Measurements from ENCODE around the gene SIX2.
"Not testable (repeated sequence)": the region's sequence is repeated elsewhere in the genome, so short reads cannot be mapped to it uniquely, and the experiment has no call there.

SIX2 gene

DNA sequence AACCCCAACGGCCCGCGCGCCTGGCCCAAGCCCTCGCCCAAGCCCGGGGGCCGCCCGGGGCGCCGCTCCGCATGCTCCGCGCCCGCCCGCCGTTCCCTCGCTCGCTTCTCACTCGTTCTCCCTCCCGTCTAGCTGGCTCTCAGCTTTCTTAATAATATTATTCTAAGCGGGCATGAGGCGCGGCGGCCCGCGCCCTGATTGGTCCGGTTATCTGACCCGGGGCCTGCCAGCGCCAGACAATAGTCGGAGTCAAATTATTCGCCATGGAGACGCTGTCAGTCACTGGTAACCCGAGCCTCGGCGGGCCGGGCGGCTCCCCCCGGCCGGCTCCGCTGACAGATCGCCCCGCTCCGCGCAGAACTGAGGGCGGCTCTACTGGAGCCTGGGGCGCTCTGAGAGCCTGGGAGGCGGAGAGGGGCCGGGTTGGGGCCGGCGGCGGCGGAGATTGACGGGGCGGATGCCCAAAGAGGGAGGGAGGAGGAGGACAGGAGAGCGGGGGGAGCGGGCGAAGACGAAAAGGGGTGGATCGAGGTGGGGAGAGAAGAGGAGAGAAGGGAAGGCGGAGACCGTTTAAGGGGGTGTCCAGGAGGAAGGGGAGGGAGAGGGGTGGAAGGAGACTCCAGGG lies at the start of gene SIX2:
TSS of gene SIX2 (minus strand) at position 150 of the 625 bp plus-strand sequence. CDS start 342 bp downstream, outside the sequence.
- DNase-seq (ENCODE audit: low read depth) = no peak

DNA sequence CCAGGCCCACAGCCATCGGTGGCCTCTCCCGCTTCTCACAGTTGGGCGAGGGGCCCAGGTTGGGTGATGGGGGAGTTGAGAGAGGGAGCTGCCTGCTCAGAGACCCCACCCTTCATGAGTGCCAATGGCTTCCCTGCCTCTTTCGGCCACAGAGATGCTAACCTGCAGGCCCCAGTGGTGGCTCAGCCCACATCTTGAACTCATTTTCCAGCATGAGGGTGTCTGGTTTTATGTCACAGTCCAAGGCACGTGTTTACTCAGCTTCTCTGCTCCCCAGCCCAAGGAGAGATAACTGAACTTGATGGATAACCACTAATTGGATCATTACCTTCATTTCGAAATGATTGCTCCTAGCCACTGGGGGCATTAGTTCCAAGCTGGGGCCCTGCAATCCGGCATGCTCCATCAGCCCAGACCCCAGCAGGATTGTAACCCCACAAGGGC lies 45.9 kb upstream of the SIX2 start:
- DNase-seq (ENCODE audit: low read depth) = no peak

DNA sequence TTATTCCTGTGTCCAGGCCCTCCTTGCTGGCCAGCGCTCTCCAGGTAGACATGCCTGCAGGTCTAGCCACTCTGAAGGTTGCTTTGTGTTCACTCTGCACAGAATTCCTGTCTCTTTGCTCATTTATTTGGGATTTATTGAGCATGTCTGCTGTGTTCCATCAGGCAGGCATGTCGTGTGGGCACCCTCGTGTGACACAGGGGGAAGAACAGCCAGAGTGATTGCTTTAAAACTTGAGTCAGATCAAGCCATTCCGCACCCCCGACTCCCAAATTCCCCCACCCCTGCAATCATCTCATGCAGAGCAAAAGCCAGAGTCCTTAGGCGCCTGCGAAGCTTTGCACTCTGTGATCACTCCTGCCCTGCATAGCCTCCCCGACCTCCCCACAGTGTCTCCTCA lies 44.7 kb upstream of the SIX2 start:
- no peak for DNase-seq (ENCODE audit: low read depth)

DNA sequence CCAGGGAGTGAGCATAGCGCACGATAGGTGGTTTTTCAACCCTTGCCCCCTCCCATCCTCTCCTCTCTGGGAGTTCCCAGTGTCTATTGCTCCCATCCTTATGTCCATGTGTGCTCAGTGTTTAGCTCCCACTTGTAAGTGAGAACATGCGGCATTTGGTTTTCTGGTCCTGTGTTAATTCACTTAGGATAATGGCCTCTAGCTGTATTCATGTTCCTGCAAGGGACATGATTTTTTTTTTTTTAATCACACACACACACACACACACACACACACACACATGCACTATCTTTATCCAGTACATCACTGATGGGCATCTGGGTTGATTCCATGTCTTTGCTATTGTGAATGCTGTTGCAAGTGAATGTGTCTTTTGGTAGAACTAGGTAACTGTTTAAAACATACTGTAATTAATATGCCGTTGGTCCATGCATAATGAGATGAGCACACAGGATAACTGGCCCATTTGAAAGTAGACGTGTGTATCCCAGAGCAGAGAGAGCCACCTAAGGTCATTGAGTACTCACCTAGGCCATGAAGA lies 43.2 kb upstream of the SIX2 start:
- DNase-seq (ENCODE audit: low read depth) = no peak

DNA sequence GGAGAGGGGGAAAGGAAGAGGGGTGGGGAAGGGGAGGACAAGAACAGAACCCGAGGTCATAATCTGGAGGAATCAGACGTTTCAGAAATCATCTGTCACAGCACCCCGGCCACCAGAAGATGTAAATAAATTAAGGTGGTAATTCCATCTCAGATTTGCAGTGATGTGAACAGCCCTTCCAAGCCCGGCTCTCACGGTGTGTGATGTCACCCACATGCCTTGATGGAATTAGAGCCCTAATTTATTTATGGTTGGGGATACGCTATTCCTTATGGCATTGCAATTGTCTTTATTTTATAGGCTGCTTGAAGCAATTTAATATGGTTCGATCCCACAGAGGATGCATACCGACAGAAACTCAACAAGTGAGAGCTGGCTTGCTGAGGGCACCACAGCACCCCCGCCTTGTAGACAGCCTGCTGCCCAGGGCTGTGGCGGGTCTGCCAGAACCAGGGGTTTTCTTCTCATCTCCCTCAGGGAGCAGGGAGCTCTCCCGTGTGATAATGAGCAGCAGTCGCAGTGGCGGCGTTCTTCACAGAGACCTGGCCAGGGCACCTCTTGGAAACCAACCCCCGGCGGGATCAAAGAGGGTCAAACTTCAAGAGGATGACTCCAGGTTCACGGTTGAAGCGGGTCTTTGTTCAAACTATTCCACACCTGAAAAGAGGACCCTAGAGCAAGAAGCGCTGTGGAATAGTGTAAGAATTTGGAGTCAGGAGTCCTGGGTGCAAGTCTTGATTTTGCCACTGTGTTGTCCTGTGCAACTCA lies 40.5 kb upstream of the SIX2 start:
- DNase-seq (ENCODE audit: low read depth) = no peak

DNA sequence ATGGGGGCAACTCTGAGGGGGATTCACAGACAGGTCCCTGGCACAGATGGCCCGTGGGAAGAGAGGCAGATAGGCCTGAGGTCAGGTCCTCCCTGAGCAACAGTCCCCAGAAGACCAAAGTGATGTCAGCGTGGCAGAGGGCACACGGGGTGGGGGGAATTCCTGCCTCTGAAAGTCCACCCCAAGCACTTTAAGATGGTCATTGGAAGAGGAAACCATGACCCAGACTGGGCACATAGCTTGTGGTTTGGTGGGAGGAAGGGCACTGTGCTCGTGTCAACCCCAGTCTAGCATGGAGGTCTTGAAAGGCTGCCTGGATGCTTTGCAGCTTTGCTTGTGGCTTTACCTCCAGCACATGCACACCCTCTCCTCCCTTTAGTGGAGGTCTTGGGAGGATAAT lies 38.0 kb upstream of the SIX2 start:
- no peak for DNase-seq (ENCODE audit: low read depth)

DNA sequence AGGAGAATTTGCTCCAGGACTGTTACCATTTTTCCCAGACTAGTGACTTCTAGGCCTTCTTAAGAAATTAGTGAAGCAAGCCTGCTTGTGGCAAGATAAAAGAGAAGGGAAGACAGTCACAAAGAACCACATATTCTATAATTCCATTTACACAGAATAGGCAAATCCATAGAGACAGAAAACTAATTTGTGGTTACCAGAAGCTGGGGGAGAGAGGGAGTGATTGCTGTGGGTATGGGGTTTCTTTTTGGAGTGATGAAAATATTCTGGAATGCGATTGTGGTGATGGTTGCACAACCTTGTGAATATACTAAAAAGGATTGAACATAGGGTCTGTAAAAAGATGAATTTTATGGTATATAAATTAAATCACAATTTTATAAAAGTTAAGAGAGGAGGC lies 37.5 kb upstream of the SIX2 start:
- no peak for DNase-seq (ENCODE audit: low read depth)

DNA sequence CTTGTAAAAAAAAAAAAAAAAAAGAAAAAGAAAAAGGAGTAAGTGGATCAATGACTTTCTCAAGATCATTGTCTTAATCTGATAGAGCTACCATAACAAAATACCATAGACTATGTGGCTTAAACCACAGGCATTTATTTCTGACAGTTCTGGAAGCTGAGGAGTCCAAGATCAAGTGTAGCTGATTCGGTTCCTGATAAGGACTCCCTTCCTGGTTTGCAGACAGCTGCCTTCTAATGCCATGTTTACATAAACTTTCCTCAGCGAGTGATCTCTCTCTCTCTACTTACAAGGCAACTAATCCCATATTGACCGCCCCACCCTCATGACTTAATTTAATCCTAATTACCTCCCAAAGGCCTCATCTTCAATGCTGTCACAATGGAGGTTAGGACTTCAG lies 36.5 kb upstream of the SIX2 start:
- DNase-seq (ENCODE audit: low read depth) = no peak

DNA sequence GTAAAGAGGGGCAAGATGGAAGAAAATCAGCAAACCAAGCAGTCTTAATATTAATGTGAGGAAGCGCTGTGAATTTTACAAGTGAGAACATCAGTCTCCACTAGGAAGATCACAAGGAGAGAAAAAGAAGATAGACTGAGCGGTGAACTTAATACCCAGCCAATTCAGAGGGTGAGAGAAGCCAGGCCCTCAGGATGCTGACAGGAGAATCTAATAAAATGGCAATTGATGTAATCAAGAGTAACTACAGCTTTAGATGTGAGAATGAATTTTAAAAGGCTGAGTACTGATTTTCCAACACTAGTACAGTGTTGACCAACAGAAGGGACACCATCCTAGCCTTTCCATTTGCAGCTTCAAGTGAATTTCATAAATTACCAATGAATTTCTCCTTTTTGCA lies 35.7 kb upstream of the SIX2 start:
- no peak for DNase-seq (ENCODE audit: low read depth)

DNA sequence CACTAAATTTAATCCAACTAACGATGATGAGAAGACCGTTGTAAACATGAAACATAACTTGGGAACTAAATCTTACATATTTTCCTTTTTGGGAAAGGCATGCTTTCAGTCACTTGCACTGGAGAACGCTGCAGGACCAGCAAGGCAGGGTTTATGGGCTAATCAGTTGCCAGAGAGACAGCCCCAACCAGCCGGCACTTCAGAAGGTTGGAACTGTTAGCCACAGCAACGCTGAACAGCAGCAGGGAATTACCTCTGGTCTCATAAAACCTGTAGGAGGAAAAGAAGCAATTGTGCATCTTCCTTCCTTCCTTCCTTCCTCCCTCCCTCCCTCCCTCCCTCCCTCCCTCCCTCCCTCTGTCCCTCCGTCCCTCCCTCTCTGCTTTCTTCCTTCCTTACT lies 33.9 kb upstream of the SIX2 start:
- no peak for DNase-seq (ENCODE audit: low read depth)

DNA sequence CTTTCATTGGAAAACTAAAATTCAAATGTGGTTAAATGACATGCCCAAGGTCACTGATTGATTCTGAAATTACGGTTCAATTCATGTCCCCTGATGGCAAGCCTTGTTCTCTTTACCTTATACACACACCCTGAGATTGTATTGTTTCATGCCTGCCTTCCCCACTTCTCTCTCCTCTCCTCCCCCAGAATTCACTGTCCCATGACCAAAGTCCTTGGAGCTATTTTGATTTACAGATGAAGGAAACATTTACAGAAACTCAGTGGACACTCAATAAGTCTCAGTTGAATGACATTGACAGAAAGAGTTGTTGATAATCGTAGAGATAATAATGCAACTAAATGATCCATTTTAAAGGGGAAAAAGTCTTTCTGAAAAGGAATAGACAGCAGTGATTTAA lies 33.1 kb upstream of the SIX2 start:
- DNase-seq (ENCODE audit: low read depth) = no peak

DNA sequence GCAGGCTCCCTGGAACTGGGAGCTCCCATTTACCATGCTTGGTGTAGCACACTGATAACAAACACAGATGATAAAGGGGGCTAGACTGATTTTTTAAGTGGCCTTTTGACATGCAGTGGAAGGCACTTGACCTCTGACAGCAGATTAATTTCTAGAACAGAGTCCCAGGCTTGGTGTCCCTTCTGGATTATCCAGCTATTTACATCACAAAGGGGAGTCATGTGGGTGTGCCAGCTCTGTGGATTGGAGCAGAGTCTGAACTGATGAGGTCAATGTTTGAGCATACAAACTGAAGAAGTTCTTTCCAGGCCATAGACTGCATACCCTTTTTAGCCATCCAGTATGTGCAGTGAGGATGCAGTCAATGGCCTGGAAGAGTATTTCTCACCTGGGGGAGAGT lies 31.5 kb upstream of the SIX2 start:
- no peak for DNase-seq (ENCODE audit: low read depth)

DNA sequence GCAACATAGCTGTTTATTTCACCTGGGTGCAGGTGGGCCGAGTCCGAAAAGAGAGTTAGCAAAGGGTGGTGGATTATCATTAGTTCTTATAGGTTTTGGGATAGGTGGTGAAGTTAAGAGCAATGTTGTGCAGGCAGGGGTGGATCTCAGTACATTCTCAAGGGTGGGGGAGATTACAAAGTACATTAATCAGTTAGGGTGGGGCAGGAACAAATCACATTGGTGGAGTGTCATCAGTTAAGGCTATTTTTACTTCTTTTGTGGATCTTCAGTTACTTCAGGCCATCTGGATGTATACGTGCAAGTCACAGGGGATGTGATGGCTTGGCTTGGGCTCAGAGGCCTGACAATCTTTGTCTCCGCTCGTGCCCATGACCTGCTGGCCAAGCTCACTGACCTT lies 30.6 kb upstream of the SIX2 start:
- DNase-seq (ENCODE audit: low read depth) = not testable (repeated sequence)

DNA sequence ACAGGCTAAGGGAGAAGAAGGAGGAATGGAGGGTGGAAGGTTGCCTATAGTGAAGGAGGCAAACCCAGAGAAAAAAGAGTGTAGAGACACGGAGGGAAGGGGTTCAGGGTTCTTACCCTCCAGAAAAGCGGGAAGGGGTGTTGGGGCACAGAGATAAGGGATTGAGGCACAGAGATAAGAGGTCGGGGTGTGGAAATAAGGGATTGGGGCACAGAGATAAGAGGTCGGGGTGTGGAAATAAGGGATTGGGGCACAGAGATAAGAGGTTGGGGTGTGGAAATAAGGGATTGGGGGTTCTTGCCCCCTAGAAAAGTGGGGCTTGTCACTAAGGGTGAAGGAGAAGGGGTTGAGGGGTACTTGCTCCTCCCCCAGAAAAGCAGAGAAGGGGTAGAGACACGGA lies 29.6 kb upstream of the SIX2 start:
- not testable (repeated sequence) for DNase-seq (ENCODE audit: low read depth)

DNA sequence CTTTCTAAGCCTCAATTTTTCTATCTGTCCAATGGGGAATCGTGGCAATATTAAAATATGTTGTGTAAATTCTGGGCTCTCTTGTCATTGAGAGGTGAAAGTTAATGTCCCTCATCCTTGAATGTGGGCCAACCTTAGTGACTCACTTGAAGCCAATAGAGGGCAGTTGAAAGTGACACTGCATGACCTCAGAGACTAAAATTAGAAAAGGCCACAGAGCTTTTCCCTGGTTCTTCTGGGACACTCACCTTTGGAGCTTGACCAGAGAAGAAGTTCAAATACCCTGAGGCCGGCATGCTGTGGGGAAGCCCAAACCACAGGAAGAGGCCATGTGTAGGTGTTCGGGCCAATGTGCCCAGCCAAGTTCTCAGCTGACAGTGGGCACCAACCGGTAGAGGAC lies 24.1 kb upstream of the SIX2 start:
- DNase-seq (ENCODE audit: low read depth) = no peak

DNA sequence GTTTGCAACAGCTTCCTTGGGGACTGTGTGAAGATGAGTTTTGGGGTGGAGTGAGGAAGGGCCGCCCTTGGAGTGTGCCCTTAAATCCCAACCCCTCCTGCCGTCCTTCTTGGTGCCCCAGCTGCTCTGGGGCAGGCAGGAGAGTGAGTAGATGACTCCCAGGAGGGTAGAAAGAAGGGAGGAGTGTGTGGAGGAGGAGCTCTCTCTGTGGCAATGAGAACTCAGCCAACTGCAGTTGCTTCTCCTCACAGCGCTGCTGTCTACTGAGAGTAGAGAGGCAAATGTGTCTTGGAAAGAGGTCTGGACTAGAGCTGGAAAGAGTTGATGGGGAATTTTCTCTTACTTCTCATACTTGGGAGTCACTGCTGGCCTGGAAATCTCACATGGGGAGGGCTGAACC lies 21.8 kb upstream of the SIX2 start:
- no peak for DNase-seq (ENCODE audit: low read depth)

DNA sequence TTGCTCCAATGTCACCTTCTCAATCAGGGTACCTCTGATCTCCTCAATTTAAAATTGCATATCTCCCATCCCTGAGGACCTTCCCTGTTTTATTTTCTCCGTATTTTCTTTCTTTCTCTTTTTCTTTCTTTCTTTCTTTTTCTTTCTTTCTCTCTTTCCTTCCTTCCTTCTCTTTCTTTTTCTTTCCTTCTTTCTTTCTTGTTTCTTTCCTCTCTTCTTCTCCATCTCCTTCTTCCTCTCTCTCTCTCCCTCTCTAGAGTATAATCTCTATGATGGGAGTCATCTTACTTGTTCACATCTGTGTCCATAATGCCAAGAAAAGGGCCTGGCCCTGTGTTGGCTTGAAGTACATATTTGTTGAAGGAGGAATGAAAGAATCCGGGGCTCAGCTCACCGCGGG lies 21.3 kb upstream of the SIX2 start:
- no peak for DNase-seq (ENCODE audit: low read depth)

DNA sequence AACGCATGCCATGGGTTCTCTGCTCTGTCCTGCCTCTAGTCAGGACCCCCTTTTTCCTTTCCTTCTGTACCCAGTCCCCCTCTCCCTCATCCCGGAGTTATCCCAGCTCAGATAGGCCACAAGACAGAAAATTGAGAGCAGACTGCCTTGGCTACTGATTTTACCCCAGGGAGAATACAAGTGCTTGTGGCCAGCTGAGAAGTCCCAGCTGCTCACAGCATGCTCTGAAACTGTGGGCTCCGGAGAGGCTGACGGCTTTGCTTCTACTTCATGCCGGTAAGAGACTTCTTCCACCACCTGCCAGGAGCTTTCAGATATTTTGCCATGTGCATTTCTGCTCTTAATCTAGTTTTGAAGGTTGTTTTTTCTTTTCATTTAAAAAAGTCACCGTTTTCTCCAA lies 20.0 kb upstream of the SIX2 start:
- no peak for DNase-seq (ENCODE audit: low read depth)

DNA sequence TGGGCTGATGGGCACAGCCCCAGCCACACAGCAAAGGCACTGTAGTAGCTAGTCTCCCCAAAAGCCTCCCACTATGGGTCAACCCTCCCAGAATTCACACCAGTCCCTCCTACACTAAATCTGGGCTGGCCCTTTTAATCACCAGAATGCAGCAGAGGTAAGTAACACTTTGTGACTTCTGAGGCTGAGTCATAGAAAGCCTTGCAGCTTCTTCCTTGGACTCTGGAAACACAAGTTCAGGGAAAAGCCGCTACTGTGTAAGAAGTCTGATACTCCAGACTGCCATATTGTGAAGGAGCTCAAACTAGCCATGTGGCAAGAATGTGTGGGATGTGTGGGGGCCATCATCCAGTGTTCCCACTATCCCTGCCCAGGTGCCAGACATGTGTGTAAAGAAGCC lies 19.0 kb upstream of the SIX2 start:
- DNase-seq (ENCODE audit: low read depth) = no peak

DNA sequence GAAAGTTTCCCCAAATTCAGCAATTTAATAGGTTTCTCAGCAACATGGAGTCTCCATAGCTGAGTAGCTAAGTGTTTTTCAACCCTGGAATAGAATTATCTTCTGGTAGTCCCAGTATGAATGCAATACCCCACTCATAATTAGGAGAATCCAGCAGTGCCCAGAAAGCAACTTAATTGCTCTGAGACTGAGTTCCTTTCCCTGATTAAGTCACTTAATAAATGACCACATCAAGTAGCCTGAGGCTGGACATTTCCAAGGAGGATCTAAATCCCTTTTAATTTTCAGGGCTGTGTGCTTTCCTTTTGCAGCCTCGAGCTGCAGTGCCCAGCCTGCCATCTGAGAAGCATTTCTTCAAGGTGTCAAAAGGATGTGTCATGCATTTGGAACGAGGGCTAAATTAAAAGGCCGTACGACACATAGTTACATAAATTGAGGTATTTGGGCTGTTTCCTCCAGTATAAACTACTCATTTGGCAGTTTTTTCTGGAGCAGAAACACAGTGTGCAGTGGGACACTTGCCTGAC lies 17.7 kb upstream of the SIX2 start:
- no peak for DNase-seq (ENCODE audit: low read depth)

DNA sequence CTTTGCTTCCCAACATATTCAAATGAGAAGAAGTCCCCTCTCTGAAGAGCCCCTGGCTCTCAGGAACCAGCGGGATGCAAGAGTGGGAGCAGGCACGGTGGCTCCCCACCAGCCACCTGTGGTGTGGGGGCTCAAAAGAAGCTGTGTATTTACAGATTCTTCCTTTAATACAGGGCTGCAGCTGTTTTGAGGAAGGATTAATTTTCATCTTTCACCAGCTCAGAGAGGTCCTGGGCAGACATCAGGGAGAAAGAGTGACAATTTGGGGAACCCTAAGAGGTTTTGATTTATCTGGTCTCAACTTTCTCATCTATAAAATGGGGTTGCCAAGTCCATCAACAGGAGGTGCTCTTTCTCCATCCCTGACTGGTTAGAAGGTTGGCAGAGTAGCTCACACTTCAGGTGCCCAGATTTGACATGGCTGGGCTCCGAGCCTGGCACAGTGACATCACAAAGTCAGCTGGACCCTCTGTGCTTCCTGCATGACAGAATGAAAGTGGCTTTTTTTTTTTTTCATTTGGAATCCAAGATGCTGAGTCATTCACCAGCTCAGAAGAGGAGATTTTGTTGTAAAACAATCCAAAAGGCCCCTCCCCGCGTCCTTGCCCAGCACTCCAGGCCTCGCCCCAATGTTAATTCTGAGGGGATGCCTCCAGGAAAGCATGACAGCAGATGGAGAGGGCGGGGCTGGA lies 15.5 kb upstream of the SIX2 start:
- DNase-seq (ENCODE audit: low read depth) = no peak

DNA sequence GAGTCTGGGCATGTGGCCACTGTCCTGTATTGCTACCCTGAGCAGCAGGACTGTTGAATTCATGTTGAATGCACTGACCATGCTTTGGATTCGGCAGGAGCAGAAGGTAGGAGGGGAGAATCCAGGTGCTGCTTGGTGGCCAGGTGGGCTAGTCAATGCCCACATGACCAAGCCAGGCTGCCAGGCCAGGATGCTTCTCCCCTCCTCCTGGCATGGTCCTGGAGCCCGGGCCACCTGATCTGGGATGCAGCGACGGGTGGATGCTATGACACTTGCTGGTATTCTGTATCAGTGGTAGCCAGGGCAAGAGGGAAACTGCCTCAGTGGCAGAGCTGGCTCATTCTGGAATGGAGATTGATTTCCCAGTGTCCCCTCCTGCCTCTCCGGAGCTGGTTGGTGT lies 14.8 kb upstream of the SIX2 start:
- DNase-seq (ENCODE audit: low read depth) = no peak

DNA sequence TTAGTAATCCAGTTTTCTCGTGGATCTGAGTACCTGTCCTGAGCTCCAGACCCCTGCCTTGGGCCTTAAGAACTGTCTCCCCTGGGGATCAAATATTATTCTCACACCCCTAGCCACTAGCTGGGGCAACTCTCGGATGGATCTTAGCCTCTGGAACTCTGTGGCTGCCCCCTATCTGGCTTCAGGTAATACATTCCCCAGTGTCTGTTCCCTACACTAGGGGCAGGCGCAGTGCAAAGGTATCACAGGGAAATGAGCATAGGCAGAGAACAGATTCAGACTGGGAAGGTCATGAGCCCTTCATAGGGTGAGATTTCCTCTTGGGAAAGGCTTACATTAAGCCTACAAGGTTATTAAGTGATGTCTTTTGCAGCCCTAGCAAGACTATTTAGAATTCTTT lies 11.2 kb upstream of the SIX2 start:
- DNase-seq (ENCODE audit: low read depth) = no peak

All from activated T-cell treated with anti-CD3 and anti-CD28 coated beads for 1 hour (primary cell).